Karpas-422 (cell line): Measurements from ENCODE around the gene OR10H5. TPM values are rescaled to one million over a fixed set of nuclear protein-coding genes. Genes with fewer than 3 reads are reported as not detected.
"Not testable (repeated sequence)": the region's sequence is repeated elsewhere in the genome, so short reads cannot be mapped to it uniquely, and the experiment has no call there.

Experiments
- DNase-seq: peaks from one replicate; pipeline ENCODE4 v3.0.0-alpha.2; 2015
- H2AFZ ChIP-seq: fragments of 200-600 bp; sonication (generic); 2 replicates; pipeline ENCODE4 v1.6.1; 2014; ENCODE audit warnings: antibody characterized with exemption, low read length, mixed read lengths
- H3K27ac ChIP-seq: fragments of 200-600 bp; sonication (generic); 2 replicates; pipeline ENCODE4 v1.5.1; 2014; ENCODE audit warnings: mild to moderate bottlenecking, low read length, moderate library complexity
- H3K27me3 ChIP-seq: fragments of 200-600 bp; sonication (generic); 2 replicates; pipeline ENCODE4 v1.6.1; 2014; ENCODE audit warnings: low read length, mixed read lengths
- H3K36me3 ChIP-seq: fragments of 200-600 bp; sonication (generic); 2 replicates; pipeline ENCODE4 v1.6.1; 2014; ENCODE audit warnings: low read length, mixed read lengths; ENCODE audit not compliant: insufficient read depth
- H3K4me1 ChIP-seq: fragments of 200-600 bp; sonication (generic); 2 replicates; pipeline ENCODE4 v1.6.1; 2014; ENCODE audit warnings: mild to moderate bottlenecking, low read length, mixed read lengths
- H3K4me2 ChIP-seq: fragments of 200-600 bp; sonication (generic); 2 replicates; pipeline ENCODE4 v1.6.1; 2014; ENCODE audit warnings: low read length, low read depth, mild to moderate bottlenecking; ENCODE audit not compliant: poor library complexity, severe bottlenecking
- H3K4me3 ChIP-seq: fragments of 200-600 bp; sonication (generic); 2 replicates; pipeline ENCODE4 v1.5.1; 2014; ENCODE audit warnings: mild to moderate bottlenecking, antibody characterized with exemption, low read length, mixed read lengths
- H3K79me2 ChIP-seq: fragments of 200-600 bp; sonication (generic); 2 replicates; pipeline ENCODE4 v1.6.1; 2014; ENCODE audit warnings: mild to moderate bottlenecking, low read length, mixed read lengths
- H3K9ac ChIP-seq: fragments of 200-600 bp; sonication (generic); 2 replicates; pipeline ENCODE4 v1.6.0; 2014; ENCODE audit warnings: low read length
- H3K9me2 ChIP-seq: fragments of 200-600 bp; sonication (generic), shearing (Covaris generic); replicated peaks from 2 replicates; pipeline ENCODE4 v1.6.0; 2014; ENCODE audit warnings: mild to moderate bottlenecking, low read length, moderate library complexity; ENCODE audit not compliant: insufficient read depth
- H3K9me3 ChIP-seq: fragments of 300-700, 200-600 bp; sonication (generic); 2 replicates; pipeline ENCODE4 v1.6.1; 2014; ENCODE audit warnings: low read length, mixed read lengths
- H4K20me1 ChIP-seq: fragments of 200-600 bp; sonication (generic); 2 replicates; pipeline ENCODE4 v1.6.1; 2014; ENCODE audit warnings: mild to moderate bottlenecking, antibody characterized with exemption, low read length, low read depth; ENCODE audit not compliant: insufficient read depth
- total RNA-seq: library from RNA; depleted of rRNA; stranded (reverse); fragments of >200 nt; shearing (Covaris generic); gene quantifications from 2 replicates; pipeline ENCODE4 v1.2.3, GENCODE V29; 2014; ENCODE audit warnings: low replicate concordance

Gene OR10H5
- total RNA-seq, 1 experiment from 2014 or later = not detected

DNA sequence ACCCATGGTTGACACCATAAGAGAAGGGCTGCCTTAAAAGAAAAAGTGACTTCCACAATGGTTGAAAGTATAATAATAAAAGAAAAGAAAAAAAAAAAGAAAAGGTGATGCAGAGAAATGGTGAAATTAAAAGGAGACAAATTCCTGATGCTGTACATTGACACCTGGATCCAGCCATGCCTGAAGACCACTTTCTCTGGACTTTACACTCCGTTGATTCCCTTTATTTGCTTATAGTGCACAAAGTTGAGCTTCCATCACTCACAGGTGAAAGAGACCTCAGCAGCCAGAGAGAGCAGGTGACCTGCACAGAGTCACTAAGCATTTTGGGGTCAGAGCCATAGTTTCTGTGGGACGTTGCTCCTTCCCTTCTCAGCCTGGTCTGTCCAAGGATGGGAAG is 12.2 kb upstream of the OR10H5 start:
- no peaks in the 10 kb centered on the region for H4K20me1 ChIP-seq
- no peak overlapping the region for H2AFZ ChIP-seq
- no peaks in the 10 kb centered on the region for H3K36me3 ChIP-seq
- no peak overlapping the region for H3K4me2 ChIP-seq
- no peaks in the 10 kb centered on the region for H3K27me3 ChIP-seq
- H3K4me1 ChIP-seq = no peaks in the 10 kb centered on the region
- H3K27ac ChIP-seq = no peak overlapping the region
- no peaks in the 10 kb centered on the region for H3K79me2 ChIP-seq
- no peaks in the 10 kb centered on the region for H3K9me2 ChIP-seq
- H3K4me3 ChIP-seq = no peak overlapping the region
- no peak overlapping the region for H3K9ac ChIP-seq
- no peaks in the 10 kb centered on the region for H3K9me3 ChIP-seq
- DNase-seq = no peak

GRCh38 chr19:15776264-15776663 is 11.2 kb upstream of the OR10H5 start:
- Histone ChIP-seq H2AFZ (no peak overlapping the region), H3K36me3 (no peaks in the 10 kb centered on the region), H3K9ac (no peak overlapping the region), H3K4me1 (no peaks in the 10 kb centered on the region), H3K27me3 (no peaks in the 10 kb centered on the region), H3K4me3 (no peak overlapping the region), H3K9me2 (no peaks in the 10 kb centered on the region), H3K9me3 (no peaks in the 10 kb centered on the region), H4K20me1 (no peaks in the 10 kb centered on the region), H3K4me2 (no peak overlapping the region), H3K79me2 (no peaks in the 10 kb centered on the region), H3K27ac (no peak overlapping the region)
- DNase-seq = no peak

DNA sequence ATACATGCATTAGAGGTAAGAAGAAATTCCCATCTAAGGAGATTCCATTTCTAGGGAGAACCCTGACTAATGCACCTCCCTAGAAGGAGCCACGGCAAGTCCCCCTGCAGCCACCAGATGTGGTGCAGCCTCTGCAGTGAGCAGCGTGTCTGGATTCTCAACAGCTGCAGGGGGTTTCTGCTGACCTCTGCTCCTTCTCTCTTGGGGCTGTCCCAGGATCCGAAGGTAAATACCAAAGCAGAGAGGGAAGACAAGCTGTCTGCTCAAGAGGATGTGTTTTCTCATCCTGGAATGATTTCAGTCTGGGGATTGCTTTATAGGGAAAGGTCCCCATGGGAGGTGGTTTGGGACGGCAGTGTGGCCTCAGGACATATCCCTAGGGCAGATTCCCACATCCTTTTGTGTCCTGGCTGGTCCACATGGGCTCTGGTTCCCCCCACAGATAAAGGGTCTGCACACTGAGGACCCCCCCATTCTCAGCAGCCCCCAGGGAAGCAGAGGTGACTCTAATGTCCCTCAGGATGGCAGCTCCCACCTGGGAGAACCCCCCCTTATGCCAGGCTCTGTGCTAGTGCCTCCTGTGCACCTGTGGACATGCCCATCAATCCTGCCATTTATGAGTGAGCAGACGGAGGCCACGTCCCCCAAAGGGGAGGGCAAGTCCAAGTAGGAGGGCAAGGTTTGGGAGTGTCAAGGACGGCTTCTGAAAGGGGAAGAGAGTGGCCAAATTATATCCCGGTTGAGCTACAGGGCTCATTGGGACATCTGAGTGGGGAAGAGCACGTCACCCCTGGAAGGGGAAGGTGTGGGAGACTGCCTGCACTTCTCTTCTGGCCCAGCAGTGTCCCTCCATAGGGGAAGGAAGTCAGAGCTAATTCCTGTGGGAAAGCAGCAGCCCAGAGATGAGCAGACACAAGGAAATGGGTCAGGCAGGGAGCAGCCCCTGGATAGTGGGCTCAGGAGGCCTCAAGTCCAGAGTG is 10.2 kb upstream of the OR10H5 start:
- H4K20me1 ChIP-seq = no peaks in the 10 kb centered on the region
- no peak overlapping the region for H3K4me3 ChIP-seq
- H2AFZ ChIP-seq = no peak overlapping the region
- no peaks in the 10 kb centered on the region for H3K9me3 ChIP-seq
- no peak for DNase-seq
- no peaks in the 10 kb centered on the region for H3K4me1 ChIP-seq
- H3K79me2 ChIP-seq = no peaks in the 10 kb centered on the region
- no peaks in the 10 kb centered on the region for H3K9me2 ChIP-seq
- H3K4me2 ChIP-seq = no peak overlapping the region
- no peak overlapping the region for H3K27ac ChIP-seq
- H3K27me3 ChIP-seq = no peaks in the 10 kb centered on the region
- no peak overlapping the region for H3K9ac ChIP-seq
- H3K36me3 ChIP-seq = no peaks in the 10 kb centered on the region

DNA sequence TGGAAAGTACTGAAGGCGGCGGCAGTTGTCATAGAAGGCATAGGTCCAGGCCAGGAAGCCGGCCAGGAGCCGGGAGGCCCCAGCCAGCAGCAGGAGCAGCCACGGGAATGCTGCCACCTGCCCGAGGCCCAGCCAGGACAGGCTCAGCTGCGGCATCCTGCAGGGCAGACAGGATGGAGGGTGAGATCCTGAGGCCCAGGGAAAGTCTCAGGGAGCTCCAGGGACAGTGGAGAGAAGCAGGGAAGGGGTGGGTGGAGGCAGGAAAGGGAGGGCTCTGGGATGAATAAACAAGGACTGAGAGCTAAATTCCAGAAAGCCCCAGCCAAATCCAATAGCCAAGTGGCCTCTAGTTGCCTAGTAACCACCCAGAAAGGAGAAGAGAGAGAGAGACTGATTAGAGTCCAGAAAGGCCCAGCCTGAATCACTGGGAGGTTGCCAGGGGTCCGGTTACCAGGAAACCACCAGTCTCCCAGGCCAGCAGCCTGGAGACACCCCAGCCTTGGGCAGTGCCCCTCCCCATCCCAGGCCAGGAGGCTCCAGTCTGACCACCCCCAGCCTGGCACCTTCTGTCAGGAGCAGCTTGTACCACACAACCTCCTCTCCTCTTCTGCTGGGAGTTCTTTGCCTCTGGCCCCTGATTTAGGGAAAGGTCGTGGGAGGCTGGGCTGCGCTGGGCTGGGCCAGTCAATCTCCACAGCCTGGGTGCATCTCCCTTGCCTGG is 7.5 kb upstream of the OR10H5 start:
- H3K4me1 ChIP-seq = no peaks in the 10 kb centered on the region
- no peaks in the 10 kb centered on the region for H3K9me3 ChIP-seq
- H3K4me3 ChIP-seq = no peak overlapping the region
- DNase-seq = no peak
- H4K20me1 ChIP-seq = no peaks in the 10 kb centered on the region
- no peaks in the 10 kb centered on the region for H3K79me2 ChIP-seq
- no peak overlapping the region for H3K9ac ChIP-seq
- no peaks in the 10 kb centered on the region for H3K9me2 ChIP-seq
- H3K27me3 ChIP-seq = no peaks in the 10 kb centered on the region
- no peak overlapping the region for H3K27ac ChIP-seq
- no peak overlapping the region for H2AFZ ChIP-seq
- H3K4me2 ChIP-seq = no peak overlapping the region
- H3K36me3 ChIP-seq = no peaks in the 10 kb centered on the region

- Histone ChIP-seq H3K27ac (no peak overlapping the region), H3K4me2 (no peak overlapping the region), H3K27me3 (no peaks in the 10 kb centered on the region), H3K9ac (no peak overlapping the region), H3K4me3 (no peak overlapping the region), H3K9me3 (no peaks in the 10 kb centered on the region), H3K9me2 (no peaks in the 10 kb centered on the region), H4K20me1 (no peaks in the 10 kb centered on the region), H3K79me2 (no peaks in the 10 kb centered on the region), H3K4me1 (no peaks in the 10 kb centered on the region), H2AFZ (no peak overlapping the region), H3K36me3 (no peaks in the 10 kb centered on the region)
- DNase-seq = no peak
Observed at GRCh38 chr19:15780610-15781418, 6.6 kb upstream of the OR10H5 start.

DNA sequence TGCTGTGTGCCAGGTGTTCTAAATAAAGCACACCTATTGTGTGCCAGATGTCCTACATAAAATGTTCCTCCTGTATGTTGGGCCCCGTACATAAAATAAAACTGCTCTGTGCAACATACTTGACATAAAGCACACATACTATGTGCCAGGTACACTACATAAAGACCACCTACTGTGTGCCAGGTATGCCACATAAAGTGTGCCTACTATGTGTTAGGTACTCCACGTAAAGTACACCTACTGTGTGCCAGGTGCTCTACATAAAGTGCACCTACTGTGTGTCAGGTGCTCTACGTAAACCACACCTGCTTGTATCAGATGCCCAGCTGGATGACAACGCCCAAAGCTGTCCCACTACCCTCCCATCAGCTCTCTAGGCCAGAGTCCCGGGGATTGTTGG is 5.8 kb upstream of the OR10H5 start:
- no peak for DNase-seq
- Histone ChIP-seq H3K4me3 (no peak overlapping the region), H3K9ac (no peak overlapping the region), H3K9me3 (no peaks in the 10 kb centered on the region), H3K4me1 (no peaks in the 10 kb centered on the region), H3K27ac (no peak overlapping the region), H2AFZ (no peak overlapping the region), H3K4me2 (no peak overlapping the region), H3K27me3 (no peaks in the 10 kb centered on the region), H3K9me2 (no peaks in the 10 kb centered on the region), H4K20me1 (no peaks in the 10 kb centered on the region), H3K36me3 (no peaks in the 10 kb centered on the region), H3K79me2 (no peaks in the 10 kb centered on the region)

DNA sequence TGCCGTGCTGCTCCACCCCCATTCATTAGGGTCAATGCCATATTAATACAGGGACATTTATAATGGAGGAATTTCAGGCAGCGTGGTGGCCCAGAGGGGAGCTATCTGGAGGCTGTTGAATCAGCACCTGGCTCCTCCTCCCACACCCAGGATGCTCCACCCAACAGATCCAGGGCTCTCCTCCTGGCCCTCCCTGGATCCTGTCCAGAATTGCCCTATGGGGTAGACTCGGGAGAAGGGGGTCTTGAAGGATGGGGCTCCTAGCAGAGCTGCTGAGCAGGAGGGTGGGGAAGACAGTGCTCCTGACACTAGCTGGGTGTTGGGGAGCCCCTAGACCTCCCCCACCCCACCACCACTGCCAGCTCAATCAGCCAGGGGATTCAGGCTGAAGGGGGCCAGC is 5.2 kb upstream of the OR10H5 start:
- H3K4me1 ChIP-seq = no peaks in the 10 kb centered on the region
- no peak overlapping the region for H3K27ac ChIP-seq
- no peaks in the 10 kb centered on the region for H3K9me3 ChIP-seq
- no peaks in the 10 kb centered on the region for H3K27me3 ChIP-seq
- no peaks in the 10 kb centered on the region for H3K36me3 ChIP-seq
- H3K4me2 ChIP-seq = no peak overlapping the region
- H3K9ac ChIP-seq = no peak overlapping the region
- H4K20me1 ChIP-seq = no peaks in the 10 kb centered on the region
- H3K79me2 ChIP-seq = no peaks in the 10 kb centered on the region
- H2AFZ ChIP-seq = no peak overlapping the region
- no peak for DNase-seq
- H3K9me2 ChIP-seq = no peaks in the 10 kb centered on the region
- H3K4me3 ChIP-seq = no peak overlapping the region

DNA sequence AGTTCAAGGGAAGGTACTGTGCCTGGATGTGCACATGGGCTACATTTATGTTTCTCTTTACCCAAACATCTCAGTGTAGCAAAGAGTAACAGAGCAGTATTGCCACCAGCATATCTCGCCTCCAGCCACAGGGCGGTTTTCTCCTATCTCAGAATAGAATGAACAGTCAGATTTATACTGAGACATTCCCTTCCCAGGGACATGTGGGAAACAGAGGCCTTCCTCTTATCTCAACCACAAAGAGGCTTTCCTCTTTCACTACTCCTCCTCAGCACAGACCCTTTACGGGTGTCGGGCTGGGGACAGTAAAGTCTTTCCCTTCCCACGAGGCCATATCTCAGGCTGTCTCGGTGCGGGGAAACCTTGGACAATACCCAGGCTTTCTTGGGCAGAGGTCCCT is 4.6 kb upstream of the OR10H5 start:
- H3K4me3 ChIP-seq, H3K9me2 ChIP-seq, H3K4me1 ChIP-seq, DNase-seq, H3K9me3 ChIP-seq, H3K4me2 ChIP-seq, H2AFZ ChIP-seq, H3K79me2 ChIP-seq, H3K27ac ChIP-seq, H3K27me3 ChIP-seq, H3K9ac ChIP-seq, H3K36me3 ChIP-seq, H4K20me1 ChIP-seq: not testable (repeated sequence)
